ENCODE data around the gene CFAP100.

The CFAP100 gene

DNA sequence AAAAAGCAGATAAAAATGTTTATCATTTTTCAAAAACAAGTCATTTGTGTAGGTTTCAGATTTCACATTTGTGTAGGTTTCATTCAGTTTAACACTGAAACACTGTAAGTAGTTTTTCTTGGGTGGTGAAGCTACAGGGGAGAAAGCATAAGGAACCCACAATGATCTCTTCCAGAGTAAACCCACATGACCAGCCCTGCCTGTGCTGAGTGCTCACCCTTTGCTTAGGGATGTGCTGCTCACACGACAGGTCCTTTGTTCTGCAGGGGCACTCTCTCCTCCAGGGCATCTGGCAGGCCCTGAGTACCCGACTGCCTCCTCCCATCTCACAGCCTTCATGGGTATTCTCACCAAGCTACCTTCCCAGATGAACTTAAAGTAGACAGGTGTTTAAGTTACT lies 52.1 kb downstream of the CFAP100 start:
- no peak for DNase-seq

DNA sequence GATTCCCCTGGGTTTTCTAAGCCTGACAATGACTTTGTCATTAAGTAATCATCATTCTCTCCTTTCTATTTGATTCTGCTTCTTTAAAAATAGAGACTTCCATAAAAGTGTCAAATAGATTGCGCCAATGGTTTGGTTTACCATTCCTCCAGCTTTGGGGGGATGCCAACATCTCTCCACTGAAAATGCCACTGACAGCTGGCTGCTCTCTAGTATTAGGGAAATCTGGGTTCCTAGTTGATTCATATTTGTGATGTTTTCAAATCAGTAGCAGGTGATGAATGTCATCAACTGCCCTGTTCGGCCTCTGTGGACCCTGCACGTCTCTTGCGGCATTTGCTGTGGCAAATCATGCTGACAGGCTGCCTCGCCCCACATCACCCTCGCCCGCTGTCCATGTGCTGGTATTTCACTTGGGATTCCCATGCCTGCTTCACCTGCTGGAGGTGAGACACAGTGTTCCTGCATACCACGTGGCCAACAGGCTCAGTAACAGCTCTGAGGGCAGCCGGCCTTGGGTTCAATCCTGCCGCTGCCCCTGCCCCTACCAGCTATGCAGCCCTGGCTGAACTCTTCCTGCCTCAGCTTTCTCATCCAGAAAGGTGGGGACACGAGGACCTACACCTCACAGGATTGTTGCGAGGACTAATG lies 52.9 kb downstream of the CFAP100 start:
- no peak for DNase-seq

DNA sequence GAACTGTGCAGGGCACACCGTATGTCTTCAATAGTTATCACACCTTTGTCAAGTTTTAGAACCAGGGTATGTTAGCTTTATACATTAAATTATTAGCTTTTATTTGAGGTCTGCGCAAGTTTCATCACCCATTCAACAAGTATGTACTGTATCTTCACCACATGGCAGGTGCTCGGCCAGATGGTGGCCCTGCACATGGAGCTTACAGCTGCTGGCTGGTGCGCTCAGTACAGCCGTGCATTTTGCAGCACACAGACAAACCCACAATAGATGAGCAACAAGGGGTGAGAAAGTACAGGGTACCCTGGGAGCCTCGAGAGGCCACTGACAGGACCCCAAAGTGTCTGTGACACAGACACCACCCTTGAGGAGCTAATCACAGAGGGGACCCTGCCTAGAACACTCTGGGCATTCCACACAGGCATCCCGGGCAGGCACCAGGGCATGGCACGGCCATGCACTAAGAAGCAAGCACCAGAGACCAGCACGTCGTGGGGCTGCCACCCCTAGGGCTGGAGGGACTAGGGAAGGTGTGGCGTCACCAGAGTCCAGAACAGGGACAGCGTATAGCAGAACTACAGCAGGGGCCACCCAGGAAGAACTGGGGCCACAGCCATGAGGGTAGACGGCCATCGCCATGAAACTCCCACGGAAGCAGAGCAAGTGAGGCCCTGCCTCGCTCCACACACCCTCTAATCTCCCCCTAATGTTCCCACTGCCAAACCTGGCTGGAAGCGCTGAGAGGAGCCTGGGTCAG lies 53.6 kb downstream of the CFAP100 start:
- DNase-seq = no peak

DNA sequence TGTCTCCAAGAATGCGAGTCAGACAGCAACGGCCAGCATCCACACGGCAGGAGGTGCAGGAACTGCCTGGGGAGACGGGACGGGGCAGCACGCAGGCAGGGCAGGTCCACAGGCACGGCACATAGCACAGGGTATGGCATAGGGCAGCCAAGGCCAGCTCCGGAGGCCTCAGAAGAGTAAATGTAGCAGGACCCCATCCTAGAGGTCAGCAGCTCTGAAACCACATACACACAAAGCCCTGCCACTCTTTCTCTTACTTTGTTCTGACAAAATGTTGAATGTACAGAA lies 54.1 kb downstream of the CFAP100 start:
- DNase-seq = no peak

DNA sequence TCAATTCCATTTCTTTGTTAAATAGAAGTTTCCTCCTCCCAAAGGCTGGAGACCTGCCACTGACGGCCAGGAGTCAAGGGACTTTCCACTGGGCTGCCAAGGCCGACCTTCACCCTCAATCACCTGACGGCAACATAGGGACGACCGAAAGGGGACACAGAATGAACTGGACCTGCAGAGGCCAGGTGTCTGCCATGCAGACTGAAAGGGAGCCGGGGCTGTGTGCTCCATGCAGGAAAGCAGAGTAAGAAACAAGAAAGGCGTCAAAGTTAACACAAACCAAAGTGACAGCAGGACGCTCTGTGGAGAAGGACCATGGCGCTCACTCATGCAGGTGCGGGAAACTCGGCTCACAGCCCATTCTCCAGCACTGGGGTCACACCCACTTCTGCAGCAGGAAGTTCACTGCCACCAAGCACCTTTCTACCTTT lies 54.9 kb downstream of the CFAP100 start:
- DNase-seq = no peak

DNA sequence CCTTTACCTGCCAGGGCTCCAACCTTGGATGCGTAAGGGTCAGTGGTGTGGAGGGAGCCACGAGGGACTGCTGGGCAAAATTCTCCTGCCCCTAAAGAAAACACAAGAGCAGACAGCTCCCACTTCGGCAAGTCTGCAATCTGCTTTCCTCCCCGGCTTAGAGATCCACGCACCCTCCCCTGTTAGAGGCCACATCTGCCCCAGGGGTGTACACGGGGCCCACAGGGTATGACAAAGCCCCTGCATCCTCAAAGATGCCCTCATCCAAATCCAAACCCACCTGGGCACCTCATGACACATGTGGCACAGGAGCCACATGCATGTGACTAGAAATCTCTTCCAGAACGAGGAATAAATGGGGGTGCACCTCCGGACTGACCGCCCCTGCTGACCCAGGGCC lies 55.5 kb downstream of the CFAP100 start:
- DNase-seq = no peak

DNA sequence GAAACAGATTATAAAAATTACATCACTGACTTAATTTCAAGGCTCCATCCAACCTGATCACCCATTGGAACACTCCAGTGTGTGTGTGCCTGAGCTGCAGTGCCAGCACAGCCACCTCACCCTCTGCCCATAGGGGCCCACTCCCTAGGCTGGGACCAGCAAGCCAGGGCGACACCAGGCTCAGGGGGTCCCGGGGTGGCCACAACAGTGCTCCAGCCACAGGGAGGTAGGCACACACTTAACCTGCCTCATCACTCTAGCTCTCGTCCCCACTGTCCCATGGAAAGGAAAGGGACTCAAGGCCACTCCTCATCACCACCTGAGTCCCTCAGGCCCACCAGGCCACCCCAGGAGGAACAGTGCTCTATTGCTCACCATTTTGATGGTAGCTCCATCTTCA lies 56.0 kb downstream of the CFAP100 start:
- DNase-seq = no peak

DNA sequence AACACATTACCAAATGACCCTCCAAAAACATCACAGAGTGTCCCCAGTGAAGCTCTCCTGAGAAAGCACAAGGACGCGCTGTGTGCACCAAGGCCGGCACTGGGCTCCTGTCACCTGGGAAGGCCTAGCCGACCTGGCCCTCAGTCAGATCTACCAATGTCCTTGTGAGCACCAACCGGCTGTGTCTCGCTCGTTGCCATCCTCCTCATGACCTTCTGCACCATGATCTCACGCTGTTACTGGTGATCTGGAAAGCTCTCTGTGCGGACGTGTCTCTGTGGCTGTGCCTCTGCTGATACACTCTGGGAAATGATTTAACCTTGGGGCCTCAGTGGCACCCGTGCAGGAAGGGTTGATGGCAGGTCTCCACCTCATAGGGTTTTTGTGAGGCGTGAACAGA lies 56.8 kb downstream of the CFAP100 start:
- DNase-seq = no peak

DNA sequence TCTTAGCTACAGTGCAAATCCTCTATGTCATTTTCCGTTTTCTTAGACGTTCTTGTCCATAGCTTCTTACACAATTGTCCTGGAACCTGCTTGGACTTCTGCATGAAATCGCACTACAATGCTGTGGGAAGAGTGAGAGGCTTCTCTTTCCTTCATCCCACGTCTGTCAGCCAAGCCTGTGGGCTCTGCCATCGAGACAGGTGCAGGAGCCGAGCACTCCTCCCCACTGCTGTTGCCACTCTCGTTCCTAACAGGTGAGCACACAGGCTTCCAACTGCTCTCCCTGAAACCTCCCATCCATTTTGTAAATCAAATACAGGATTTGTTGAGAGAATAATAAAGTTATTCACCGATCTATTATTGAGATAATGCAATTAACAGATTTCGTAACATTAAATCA lies 57.5 kb downstream of the CFAP100 start:
- no peak for DNase-seq

DNA sequence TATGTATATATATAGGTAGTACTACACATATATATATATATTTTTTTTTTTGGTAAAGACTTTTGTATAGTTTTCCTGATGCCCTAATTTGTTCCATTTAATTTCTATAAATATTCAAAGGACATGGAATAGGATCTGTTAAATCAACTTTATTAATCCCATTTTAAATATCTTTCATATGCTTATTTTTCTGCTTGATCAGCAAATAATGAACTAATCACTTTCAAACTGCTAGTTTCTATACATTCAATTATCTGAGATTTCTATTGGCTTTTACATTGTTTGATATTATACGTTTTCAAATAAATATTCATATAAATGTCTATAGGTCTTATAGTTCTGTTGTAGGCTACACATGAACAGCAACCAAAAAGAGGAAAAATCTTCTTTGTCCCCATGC lies 59.3 kb downstream of the CFAP100 start:
- DNase-seq = no peak

DNA sequence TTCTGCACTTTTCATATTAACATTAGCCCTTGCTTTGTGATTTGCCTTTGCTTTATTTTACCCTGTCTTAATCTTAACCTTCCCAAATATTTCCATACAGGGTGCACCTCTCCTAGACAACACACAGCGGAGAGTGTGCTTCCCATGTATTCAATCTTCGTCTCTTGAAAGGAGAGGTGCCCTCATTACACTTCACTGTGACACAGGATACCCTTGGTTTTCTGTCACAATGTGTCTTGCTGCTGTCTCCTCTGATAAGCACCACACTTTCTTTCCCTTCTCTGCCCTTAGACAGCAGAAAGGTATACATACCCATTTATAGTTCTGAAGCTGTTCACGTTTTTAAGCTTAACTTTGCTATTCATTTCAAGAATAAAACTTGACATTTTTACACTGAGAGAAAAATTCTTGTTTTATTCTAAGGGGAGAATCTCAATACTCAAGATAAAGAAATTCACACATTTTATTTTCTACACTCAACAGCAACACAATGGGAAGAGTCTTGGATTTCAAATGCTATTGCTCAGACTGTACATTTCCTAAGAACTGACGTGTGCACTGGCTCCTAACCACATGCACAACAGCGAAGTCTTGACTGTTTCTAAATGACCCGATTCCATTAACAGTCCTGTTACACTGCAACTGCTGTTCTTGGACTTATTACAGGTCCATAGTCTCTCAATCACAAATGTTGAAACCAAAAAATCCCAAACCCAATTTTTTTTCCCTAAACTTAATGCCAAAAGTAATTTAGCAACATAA lies 59.9 kb downstream of the CFAP100 start:
- DNase-seq = no peak

DNA sequence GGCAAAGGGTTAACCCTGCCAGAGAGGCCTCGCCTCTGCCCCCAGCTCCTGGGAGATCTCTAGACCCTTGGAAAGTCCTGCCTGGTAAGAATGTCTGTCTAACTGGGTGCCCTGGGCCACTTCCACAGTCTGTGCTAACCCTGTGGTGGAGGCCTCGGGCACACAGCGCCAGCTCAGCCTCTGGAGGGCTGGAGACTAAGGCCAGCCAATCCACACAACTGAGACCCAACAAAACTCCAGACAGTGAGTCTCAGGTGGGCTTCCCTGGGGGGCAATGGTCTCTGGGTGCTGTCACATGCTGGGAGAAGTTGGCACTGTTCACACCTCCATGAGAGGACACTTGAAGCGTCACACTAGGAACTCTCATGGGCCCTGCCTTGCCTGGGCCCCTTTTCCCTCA lies 61.5 kb downstream of the CFAP100 start:
- DNase-seq = no peak

DNA sequence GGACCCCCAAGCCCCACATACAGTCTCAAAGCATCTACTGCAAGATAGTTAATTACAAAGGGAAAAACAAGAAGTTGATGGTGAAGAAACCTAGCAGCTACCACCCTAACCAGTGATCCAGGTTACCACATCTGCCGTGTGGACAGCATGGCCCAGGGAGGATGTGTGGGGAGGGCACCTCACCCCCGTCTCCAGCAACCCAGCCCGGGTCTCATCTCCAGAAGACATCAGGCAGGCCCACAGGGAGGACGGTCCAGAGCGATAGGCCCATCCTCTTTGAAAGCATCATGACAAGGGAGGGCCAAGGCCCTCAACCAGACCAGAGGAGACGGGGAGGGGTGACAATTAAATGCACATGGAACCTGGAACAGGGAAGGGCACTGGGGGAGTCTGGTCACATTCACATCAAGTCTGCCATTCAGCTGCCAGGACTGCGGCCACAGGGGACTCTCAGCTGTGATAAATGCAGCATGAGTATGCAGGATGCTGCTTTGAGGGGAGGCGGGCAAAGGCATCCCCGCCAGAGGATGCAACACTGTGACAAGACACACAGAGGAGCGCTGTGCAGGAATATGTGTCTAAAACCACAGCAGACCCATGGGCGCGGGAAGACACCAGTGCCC lies 62.2 kb downstream of the CFAP100 start:
- no peak for DNase-seq

DNA sequence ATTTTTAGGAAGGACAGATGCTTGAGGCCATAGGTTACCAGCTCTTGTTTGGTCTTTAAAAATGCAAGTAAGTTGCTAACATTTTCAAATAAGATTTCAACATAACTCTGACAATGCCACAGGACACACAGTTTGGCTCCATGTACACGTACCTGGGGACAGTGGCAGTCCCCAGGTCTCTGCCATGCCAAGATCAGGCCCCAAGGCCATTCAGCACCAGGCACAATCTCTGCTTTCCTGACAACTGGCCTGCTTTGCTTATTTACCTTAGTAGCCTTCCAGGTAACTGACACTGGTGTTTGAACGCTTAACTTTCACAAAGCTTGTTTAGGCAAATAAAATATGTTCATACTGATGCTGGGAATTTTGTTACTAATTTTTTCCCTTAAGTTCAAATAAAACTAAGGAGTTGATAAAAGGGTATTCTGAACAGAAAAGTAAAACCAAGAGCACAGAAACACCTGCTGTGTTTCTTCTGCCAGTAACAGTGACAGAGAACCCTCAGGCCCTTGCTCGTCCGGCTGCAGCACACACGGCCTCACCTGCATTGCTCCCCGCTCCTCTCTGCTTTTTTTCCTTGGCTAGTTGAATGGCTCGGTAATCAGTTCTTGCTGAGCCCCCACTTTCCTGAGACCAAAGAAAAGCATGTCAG lies 64.5 kb downstream of the CFAP100 start:
- no peak for DNase-seq

DNA sequence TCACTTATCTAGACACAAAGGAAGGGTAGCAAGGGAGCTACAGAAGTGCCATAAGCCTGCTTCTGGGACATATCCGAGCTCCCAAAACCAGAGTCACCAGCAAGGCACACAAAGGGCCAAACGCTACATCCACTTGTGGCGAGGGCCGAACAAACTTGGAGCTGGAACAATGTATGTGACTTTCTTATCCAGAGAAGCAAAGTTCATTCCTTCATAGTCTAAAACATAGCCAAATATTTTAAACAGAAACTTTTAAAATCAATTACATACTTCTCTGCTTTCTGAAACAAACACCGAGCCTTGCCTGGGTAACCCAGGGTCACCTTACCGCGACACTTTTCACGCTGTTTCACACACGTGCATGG lies 65.0 kb downstream of the CFAP100 start:
- no peak for DNase-seq

DNA sequence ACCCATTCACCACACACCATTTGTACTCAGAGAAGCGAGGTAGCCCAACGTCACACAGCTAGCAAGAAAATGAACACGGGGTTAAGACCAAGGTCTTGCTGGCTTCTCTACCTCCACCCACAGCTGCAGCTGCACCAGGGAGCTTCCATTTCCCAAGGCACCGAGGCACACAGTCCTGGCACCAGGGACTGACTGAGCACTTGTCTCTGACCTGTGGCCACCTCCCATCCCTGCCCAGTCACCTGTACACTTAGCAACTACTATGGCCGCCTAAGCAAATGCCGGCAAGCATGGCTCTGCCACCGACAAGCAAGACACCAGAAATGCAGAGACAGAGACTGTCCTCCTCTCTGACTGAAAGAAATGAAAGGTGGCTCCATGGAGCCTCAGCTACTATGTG lies 65.7 kb downstream of the CFAP100 start:
- DNase-seq = no peak

DNA sequence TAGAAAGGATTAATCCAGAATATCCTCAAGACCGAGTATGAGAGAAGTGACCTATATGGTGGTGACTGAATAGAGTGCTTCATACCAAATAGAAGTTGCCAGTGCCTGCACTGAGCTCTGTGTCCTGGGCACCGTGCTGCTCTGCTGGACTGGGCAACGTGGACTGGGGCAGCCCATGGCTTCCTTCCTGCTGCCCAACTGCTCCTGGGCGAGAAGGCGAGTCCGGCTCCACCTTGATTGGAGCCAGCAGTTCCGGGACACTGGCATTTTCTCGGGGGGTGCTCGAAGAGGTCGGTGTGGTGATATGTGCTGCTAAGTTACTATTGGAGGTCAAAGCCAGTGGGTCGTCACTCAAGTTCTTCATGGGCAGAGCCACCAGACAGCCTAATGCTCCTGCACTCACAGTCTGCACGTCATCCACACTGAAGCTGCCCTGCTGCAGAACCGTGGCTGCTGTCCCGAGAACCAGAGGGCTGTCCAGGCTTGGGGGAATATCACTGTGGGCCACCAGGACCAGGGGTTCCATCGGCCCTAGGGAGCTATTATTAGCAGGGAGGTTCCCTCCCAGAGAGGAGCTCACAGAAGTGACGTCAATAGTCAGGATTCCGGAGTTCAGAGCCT lies 66.9 kb downstream of the CFAP100 start:
- no peak for DNase-seq

DNA sequence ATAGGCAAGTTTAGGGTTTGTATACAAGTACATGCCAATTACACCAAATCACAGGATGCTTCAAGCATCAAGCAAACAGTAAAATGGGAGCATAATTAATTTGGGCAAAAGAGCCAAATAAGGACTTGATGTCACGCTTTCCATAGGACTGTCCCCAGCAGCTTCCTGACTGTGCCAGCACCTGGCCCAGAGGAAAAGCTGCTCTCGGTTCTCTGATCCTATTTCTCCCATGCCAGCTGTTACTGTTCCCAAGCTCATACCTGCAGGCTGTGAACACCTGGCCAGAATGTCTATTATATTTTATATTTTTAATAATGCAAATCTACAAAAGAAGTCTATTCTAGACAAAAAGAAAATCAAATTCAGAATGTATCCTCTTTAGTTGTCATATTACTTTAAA lies 68.8 kb downstream of the CFAP100 start:
- DNase-seq = no peak

DNA sequence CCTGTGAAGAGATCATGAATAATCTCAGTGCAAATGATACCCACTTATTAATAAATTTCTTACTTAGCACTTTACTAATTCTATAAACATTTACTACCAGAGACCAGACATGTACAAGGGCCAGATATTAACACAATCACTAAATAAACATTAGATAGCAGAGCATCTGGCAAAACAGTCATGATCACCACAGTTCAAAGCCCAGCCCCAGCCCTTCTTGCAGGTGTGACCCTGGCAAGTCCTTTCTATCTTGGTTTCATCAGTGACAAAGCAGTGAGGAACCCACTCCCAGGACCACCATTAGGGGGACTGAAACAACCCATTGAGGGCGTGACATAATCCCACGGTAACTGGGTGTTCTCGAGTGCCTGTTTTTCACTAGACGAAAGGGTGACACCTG lies 69.4 kb downstream of the CFAP100 start:
- no peak for DNase-seq

DNA sequence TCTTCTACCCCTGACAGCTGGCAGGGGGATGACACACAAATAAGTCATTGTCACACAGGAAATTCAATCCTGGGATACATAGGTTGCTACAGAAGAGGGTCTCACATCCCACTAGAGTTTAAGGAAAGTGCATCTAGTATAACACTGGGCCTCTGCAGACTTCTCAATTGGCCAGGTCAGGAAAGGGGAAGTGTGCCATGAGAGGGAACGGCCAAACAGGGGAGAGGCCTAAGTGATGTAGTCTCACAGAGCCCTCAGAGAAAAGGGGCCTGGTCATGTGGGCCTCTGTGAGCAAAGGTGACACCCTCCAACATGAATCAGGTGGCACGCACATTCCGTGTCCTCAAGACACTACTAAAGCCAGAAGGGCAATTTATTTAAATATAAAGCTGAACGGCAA lies 69.8 kb downstream of the CFAP100 start:
- no peak for DNase-seq

DNA sequence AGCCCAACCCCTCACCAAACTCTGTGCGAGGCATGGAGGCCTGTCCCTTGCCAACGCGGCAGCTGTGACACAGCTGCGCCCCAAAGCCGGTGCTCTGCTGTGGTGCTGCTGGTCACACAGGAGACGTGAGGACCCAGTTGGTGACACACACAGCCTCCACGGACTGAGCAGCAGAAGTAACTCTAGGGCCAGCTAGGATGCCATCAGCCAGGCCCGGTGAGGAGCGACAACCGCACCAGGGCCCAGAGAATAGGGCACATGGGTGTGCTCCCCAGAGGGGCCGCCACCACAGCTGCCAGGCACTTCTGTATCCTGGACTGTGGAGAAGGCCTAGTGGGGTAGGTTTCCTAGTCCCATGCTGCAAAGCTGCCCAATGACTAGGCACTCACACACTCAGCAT lies 70.3 kb downstream of the CFAP100 start:
- DNase-seq = no peak

DNA sequence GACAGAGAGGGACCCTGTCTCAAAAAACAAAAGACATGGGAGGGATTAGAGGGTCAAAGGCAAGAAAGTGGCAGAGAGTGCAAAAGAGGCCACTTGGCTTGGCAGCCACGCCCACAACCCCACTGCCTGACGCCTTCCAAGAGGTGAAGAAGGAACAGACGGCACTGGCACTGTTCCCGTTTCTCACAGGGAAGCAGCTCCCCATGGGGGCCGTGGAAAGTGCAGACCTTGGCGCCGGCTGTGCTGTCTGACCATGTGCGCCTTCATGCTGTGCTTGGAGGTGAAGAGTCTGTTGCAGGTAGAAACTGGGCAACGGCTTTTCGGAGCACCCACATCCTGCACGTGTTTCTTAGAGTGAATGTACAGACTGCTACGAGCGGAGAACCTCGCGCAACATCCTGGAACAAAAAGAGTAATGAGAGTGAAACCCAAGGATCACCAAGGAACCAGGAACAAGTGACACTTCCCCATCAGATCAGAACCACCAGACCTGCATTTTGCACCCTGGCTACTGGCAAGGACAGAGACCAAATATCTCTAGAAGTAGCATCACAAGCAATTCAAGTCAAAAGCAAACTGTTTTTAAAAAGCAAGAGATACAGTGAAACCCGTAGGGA lies 71.3 kb downstream of the CFAP100 start:
- DNase-seq = no peak
